IMR-90 (cell line): ENCODE data around the gene EVL. TPM values are rescaled to one million over a fixed set of nuclear protein-coding genes. Genes with fewer than 3 reads are reported as not detected.

Experiments used
- ATAC-seq: fragments of 200-7000 bp; cut with Tn5 transposase; 2 replicates; pipeline ENCODE4 v1.9.1; 2020; ENCODE audit warnings: low read depth, mild to moderate bottlenecking, moderate library complexity
- BruUV-seq: library from RNA; stranded (reverse); fragments of 400-500 nt; replicated peaks from 2 replicates; lab custom pipeline; 2021; lab: Mats Ljungman, UMichigan
- CTCF ChIA-PET: fragments of 300-600 bp; formaldehyde crosslinking; extraction: SDS; loops from one replicate; lab custom pipeline; 2021; ENCODE audit warnings: antibody characterized with exemption; lab: Yijun Ruan, JAX
- POLR2A ChIA-PET: fragments of 300-600 bp; sonication (Branson Sonifier 250); formaldehyde crosslinking; loops from one replicate; lab custom pipeline; 2022; ENCODE audit warnings: antibody characterized with exemption; ENCODE audit not compliant: unreplicated experiment; lab: Charles Lee
- DNase-seq: peaks from one replicate; pipeline ENCODE4 v3.0.0; 2013
- H2AFZ ChIP-seq: replicated peaks from 2 replicates; pipeline ENCODE3; 2013; ENCODE audit warnings: low read length, mild to moderate bottlenecking; ENCODE audit not compliant: poor library complexity
- H2AK5ac ChIP-seq: 2 replicates; pipeline ENCODE4 v1.6.1; 2013; ENCODE audit warnings: low read depth, low read length, inconsistent platforms
- H2AK9ac ChIP-seq: replicated peaks from 2 replicates; pipeline ENCODE3; 2013; ENCODE audit warnings: mild to moderate bottlenecking, low read depth, low read length, moderate library complexity; ENCODE audit not compliant: poor library complexity
- H2BK120ac ChIP-seq: 2 replicates; pipeline ENCODE4 v1.6.1; 2013; ENCODE audit warnings: low read depth, low read length, inconsistent platforms
- H2BK15ac ChIP-seq: 3 replicates; pipeline ENCODE4 v1.6.1; 2013; ENCODE audit warnings: low read depth, low read length, inconsistent platforms
- H2BK20ac ChIP-seq: 2 replicates; pipeline ENCODE4 v1.6.1; 2013; ENCODE audit warnings: low read depth, mild to moderate bottlenecking, inconsistent platforms, low read length, moderate library complexity
- H2BK5ac ChIP-seq: 2 replicates; pipeline ENCODE4 v1.6.1; 2013; ENCODE audit warnings: mild to moderate bottlenecking, low read depth, low read length, inconsistent platforms; ENCODE audit not compliant: poor library complexity, severe bottlenecking
- H3K14ac ChIP-seq: replicated peaks from 2 replicates; pipeline ENCODE4 v1.6.1; 2013; ENCODE audit warnings: low read depth, low read length, inconsistent platforms
- H3K18ac ChIP-seq: 2 replicates; pipeline ENCODE4 v1.6.1; 2013; ENCODE audit warnings: low read depth, low read length, control low read depth
- H3K23ac ChIP-seq: 2 replicates; pipeline ENCODE4 v1.6.1; 2013; ENCODE audit warnings: low read depth, low read length, inconsistent platforms
- H3K27ac ChIP-seq: 2 replicates; pipeline ENCODE4 v1.5.1; 2013; ENCODE audit warnings: mild to moderate bottlenecking, control low read depth, low read length; ENCODE audit not compliant: insufficient read depth
- H3K27me3 ChIP-seq: 2 replicates; pipeline ENCODE4 v1.6.1; 2013; ENCODE audit warnings: low read length; ENCODE audit not compliant: control insufficient read depth, insufficient read depth
- H3K36me3 ChIP-seq: 2 replicates; pipeline ENCODE4 v1.6.1; 2013; ENCODE audit warnings: low read length, mixed read lengths; ENCODE audit not compliant: control insufficient read depth, insufficient read depth
- H3K4ac ChIP-seq: 2 replicates; pipeline ENCODE4 v1.6.1; 2013; ENCODE audit warnings: low read depth, low read length, inconsistent platforms
- H3K4me1 ChIP-seq: 2 replicates; pipeline ENCODE4 v1.6.1; 2013; ENCODE audit warnings: low read length, mixed read lengths; ENCODE audit not compliant: control insufficient read depth, insufficient read depth
- H3K4me2 ChIP-seq: 2 replicates; pipeline ENCODE4 v1.6.1; 2013; ENCODE audit warnings: low read depth, mild to moderate bottlenecking, control low read depth, low read length, moderate library complexity
- H3K4me3 ChIP-seq: 2 replicates; pipeline ENCODE4 v1.5.1; 2013; ENCODE audit warnings: low read depth, mild to moderate bottlenecking, control low read depth, low read length, moderate library complexity; ENCODE audit not compliant: insufficient read depth
- H3K56ac ChIP-seq: 2 replicates; pipeline ENCODE4 v1.6.1; 2013; ENCODE audit warnings: low read length, inconsistent platforms; ENCODE audit not compliant: insufficient read depth; ENCODE audit errors: extremely low read depth
- H3K79me1 ChIP-seq, 2 experiments: 2 replicates each; pipeline ENCODE4 v1.6.1; 2013; ENCODE audit warnings: low read length in 2 of 2, inconsistent platforms in 1 of 2, low read depth in 1 of 2
- H3K9ac ChIP-seq: 2 replicates; pipeline ENCODE4 v1.6.1; 2013; ENCODE audit warnings: low read depth, low read length, control low read depth
- H3K9me1 ChIP-seq: 2 replicates; pipeline ENCODE4 v1.6.1; 2013; ENCODE audit warnings: low read length, inconsistent platforms; ENCODE audit not compliant: insufficient read depth
- H3K9me3 ChIP-seq: 2 replicates; pipeline ENCODE4 v1.6.1; 2013; ENCODE audit warnings: low read length; ENCODE audit not compliant: control insufficient read depth, insufficient read depth
- H4K20me1 ChIP-seq: 2 replicates; pipeline ENCODE4 v1.6.1; 2013; ENCODE audit warnings: low read length, inconsistent platforms; ENCODE audit not compliant: insufficient read depth
- H4K5ac ChIP-seq: 2 replicates; pipeline ENCODE4 v1.6.1; 2013; ENCODE audit warnings: mild to moderate bottlenecking, low read depth, low read length, control low read depth
- H4K8ac ChIP-seq, 2 experiments: 2 replicates each; pipeline ENCODE4 v1.6.1; 2013; ENCODE audit warnings: low read depth in 2 of 2, low read length in 2 of 2, control low read depth in 1 of 2, inconsistent platforms in 1 of 2
- H4K91ac ChIP-seq: 2 replicates; pipeline ENCODE4 v1.6.1; 2013; ENCODE audit warnings: low read depth, low read length, inconsistent platforms; ENCODE audit not compliant: insufficient read depth
- BHLHE40 ChIP-seq: fragments of 150-350 bp; IDR thresholded peaks from 2 replicates; pipeline ENCODE4 v1.6.1; 2016; ENCODE audit warnings: mild to moderate bottlenecking, low read depth, low read length
- CHD1 ChIP-seq: IDR thresholded peaks from 2 replicates; pipeline ENCODE4 v1.6.1; 2012; ENCODE audit warnings: low read depth, low read length, improper control_type of control experiment
- CTCF ChIP-seq: conservative IDR thresholded peaks from 2 replicates; pipeline ENCODE4 v1.5.1; 2012; ENCODE audit warnings: mild to moderate bottlenecking, low read depth, low read length, improper control_type of control experiment
- FOS ChIP-seq: fragments of 150-350 bp; IDR thresholded peaks from 2 replicates; pipeline ENCODE4 v1.6.1; 2016; ENCODE audit warnings: low read depth, low read length
- MXI1 ChIP-seq: IDR thresholded peaks from 2 replicates; pipeline ENCODE4 v1.6.1; 2012; ENCODE audit warnings: low read depth, mild to moderate bottlenecking, low read length, moderate library complexity, borderline replicate concordance
- NFE2L2 ChIP-seq: fragments of 150-350 bp; IDR thresholded peaks from 2 replicates; pipeline ENCODE4 v1.6.1; 2016; ENCODE audit warnings: low read depth, mild to moderate bottlenecking, low read length
- POLR2A ChIP-seq: IDR thresholded peaks from 2 replicates; pipeline ENCODE4 v1.6.1; 2012; ENCODE audit warnings: mild to moderate bottlenecking, low read depth, low read length
- RAD21 ChIP-seq: IDR thresholded peaks from 2 replicates; pipeline ENCODE4 v1.6.1; 2012; ENCODE audit warnings: low read length, improper control_type of control experiment
- RCOR1 ChIP-seq: IDR thresholded peaks from 2 replicates; pipeline ENCODE4 v1.6.1; 2012; ENCODE audit warnings: mild to moderate bottlenecking, low read length, improper control_type of control experiment; ENCODE audit not compliant: insufficient replicate concordance
- RFX5 ChIP-seq: IDR thresholded peaks from 2 replicates; pipeline ENCODE4 v1.8.0; 2012; ENCODE audit warnings: low read depth, mild to moderate bottlenecking, low read length, moderate library complexity
- SMC3 ChIP-seq: fragments of 150-350 bp; IDR thresholded peaks from 2 replicates; pipeline ENCODE4 v1.6.1; 2016; ENCODE audit warnings: low read depth, mild to moderate bottlenecking, antibody characterized with exemption, low read length, moderate library complexity
- USF2 ChIP-seq: fragments of 150-350 bp; IDR thresholded peaks from 2 replicates; pipeline ENCODE4 v1.6.1; 2017; ENCODE audit warnings: mild to moderate bottlenecking, antibody characterized with exemption, low read length, low read depth
- WGBS, 2 experiments: methylation state at CpG; one replicate each; pipeline versions ENCODE4 v1.1.5 to v1.1.7; 2013; ENCODE audit warnings: missing lambda C conversion rate in 2 of 2; ENCODE audit not compliant: insufficient read length in 1 of 2; ENCODE audit errors: extremely low coverage in 2 of 2; 5-methylcytosine and 5-hydroxymethylcytosine counted together
- dilution Hi-C: fragments of 300-500 bp; cut with HindIII; formaldehyde crosslinking; loops from one replicate; pipeline ENCODE4 v1.14.3; 2018; ENCODE audit warnings: low sequenced_read_pairs; ENCODE audit not compliant: unreplicated experiment
- in situ Hi-C: fragments of 300-500 bp; cut with MboI; formaldehyde crosslinking; loops from 3 replicates; pipeline ENCODE4 v1.14.3; 2019; ENCODE audit warnings: low sequenced_read_pairs, inconsistent platforms, mixed read lengths
- intact Hi-C: fragments of 100-400 bp; cut with micrococcal nuclease; formaldehyde crosslinking; loops from 2 replicates; pipeline ENCODE4 v1.10.0; 2022
- polyA plus RNA-seq, 3 experiments: library from polyadenylated mRNA; depleted of rRNA; stranded (reverse); fragments of >200 nt; gene quantifications; 2 replicates each; pipeline ENCODE4 v1.2.3, GENCODE V29; 2012; ENCODE audit warnings: low replicate concordance in 1 of 3
- total RNA-seq: library from RNA; depleted of rRNA; stranded (reverse); fragments of >200 nt; gene quantifications from 2 replicates; pipeline ENCODE4 v1.2.3, GENCODE V29; 2012

Gene EVL
- total and polyA plus RNA-seq, 2 of the 4 experiments (the other 2 are of a cell fraction): 7.2 to 36.5 TPM

- TF ChIP-seq NFE2L2 (no peak), CHD1 (no peak), RCOR1 (no peak), SMC3 (no peak), MXI1 (no peak)
These were observed 31.7 kb upstream of the EVL start (continued) for GRCh38 chr14:100033347-100034075.

- H3K36me3 ChIP-seq: no peaks in the 10 kb centered on the region
- H4K8ac ChIP-seq: no peak overlapping the region
- H3K56ac ChIP-seq: no peak overlapping the region
- ATAC-seq (no peak), DNase-seq (no peak)
- H3K18ac ChIP-seq: peak overlapping the region; percentile 7; the same call in 1 of the 2 replicates
- no peak overlapping the region for H3K9ac ChIP-seq
- BruUV-seq: no TSS peak
- no peak overlapping the region for H3K4ac ChIP-seq
- peaks cover 24% of the 10 kb centered on the region for H3K4me1 ChIP-seq
- no peaks in the 10 kb centered on the region for H4K20me1 ChIP-seq
- H4K91ac ChIP-seq: no peak overlapping the region
- no peak overlapping the region for H2AK5ac ChIP-seq
- H2BK20ac ChIP-seq: no peak overlapping the region
- H3K9me1 ChIP-seq: peaks cover 7% of the 10 kb centered on the region
- no peak overlapping the region for H2BK5ac ChIP-seq
- in situ Hi-C loops (no loop called here), dilution Hi-C loops (no loop called here), intact Hi-C loops (loop anchor here (5.0 kb wide), 1 partner anchor 73 kb away; no protein-coding TSS in a partner anchor)
- H3K27me3 ChIP-seq: no peaks in the 10 kb centered on the region
- WGBS, 2 experiments: 71% methylated on average over 3 of the region's 4 CpGs; no CpG with 5 or more reads in 1 of the 2 experiments
- no peak overlapping the region for H3K14ac ChIP-seq
- H2AFZ ChIP-seq: no peak overlapping the region
- no peak overlapping the region for H3K27ac ChIP-seq
- no peak overlapping the region for H2BK120ac ChIP-seq
- H4K5ac ChIP-seq: no peak overlapping the region
- no peak overlapping the region for H2AK9ac ChIP-seq
- H3K79me1 ChIP-seq: peaks cover 6 to 18% of the 10 kb centered on the region in 2 experiments; a peak in 3 of 4 replicates
- no peak overlapping the region for H3K4me2 ChIP-seq
- H3K23ac ChIP-seq: no peak overlapping the region
- no peak overlapping the region for H2BK15ac ChIP-seq
- POLR2A ChIA-PET: no interaction called here
- no peaks in the 10 kb centered on the region for H3K9me3 ChIP-seq
- CTCF ChIA-PET: interaction anchor here (0.6 kb wide), 2 partner anchors 127 to 224 kb away, joined by 3 to 5 read pairs; no protein-coding TSS in a partner anchor
- no peak overlapping the region for H3K4me3 ChIP-seq
- TF ChIP-seq RCOR1 (no peak), CTCF (no peak), POLR2A (no peak), NFE2L2 (no peak), RFX5 (no peak), BHLHE40 (no peak), USF2 (no peak), RAD21 (no peak), MXI1 (no peak), CHD1 (no peak), FOS (no peak)
These were observed 30.8 kb upstream of the EVL start for GRCh38 chr14:100034468-100034867.
